ENCODE measurements around the gene GALK2. TPM values are rescaled to one million over a fixed set of nuclear protein-coding genes. Genes with fewer than 3 reads are reported as not detected.
"Not testable (repeated sequence)": the region's sequence is repeated elsewhere in the genome, so short reads cannot be mapped to it uniquely, and the experiment has no call there.

GALK2 gene
- total RNA-seq, 1 experiment from 2014 or later, result 44.2 TPM

DNA sequence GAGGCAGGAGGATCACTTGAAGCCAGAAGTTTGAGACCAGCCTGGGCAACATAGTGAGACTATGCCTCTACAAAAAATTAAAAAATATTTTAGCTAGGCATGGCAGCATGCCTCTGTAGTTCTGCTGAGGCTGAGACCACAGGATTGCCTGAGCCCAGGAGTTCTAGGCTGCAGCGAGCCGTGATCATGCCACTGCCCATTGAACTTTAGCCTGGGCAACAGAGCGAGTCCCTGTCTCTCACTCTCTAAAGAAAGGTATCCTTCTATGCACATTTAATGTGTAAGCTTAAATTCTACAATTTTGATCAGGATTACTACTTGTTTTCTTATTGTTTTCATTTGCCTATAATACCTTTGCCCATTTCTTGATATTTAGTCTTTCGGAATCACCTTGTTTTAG, 26.8 kb downstream of the GALK2 start:
- in situ Hi-C loops (cut with HindIII; ENCODE audit: low pct_unique_long_range_greater_than_20kb, low sequenced_read_pairs), result no loop called here
- DNase-seq (ENCODE audit: low read depth), result no peak

DNA sequence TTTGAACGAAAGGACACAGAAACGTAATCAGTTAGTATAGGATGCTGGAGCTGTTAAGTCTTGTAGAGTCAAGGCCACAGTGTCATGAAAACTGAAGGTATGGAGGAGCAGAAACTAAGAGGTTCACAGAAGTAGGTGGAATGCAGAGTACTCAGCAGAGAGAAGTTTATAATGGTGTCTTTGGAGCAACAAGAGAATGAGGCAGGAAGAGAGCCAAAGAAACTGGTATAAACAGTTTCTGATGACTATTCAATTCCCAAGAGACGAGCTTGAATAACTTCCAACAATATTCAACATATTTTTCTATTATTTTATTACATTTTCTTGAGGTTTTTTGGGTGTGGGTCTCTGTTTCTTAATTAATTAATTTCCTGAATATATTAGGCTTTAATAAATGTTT, 29.6 kb downstream of the GALK2 start:
- in situ Hi-C loops (cut with HindIII; ENCODE audit: low pct_unique_long_range_greater_than_20kb, low sequenced_read_pairs), result no loop called here
- DNase-seq (ENCODE audit: low read depth), result no peak

DNA sequence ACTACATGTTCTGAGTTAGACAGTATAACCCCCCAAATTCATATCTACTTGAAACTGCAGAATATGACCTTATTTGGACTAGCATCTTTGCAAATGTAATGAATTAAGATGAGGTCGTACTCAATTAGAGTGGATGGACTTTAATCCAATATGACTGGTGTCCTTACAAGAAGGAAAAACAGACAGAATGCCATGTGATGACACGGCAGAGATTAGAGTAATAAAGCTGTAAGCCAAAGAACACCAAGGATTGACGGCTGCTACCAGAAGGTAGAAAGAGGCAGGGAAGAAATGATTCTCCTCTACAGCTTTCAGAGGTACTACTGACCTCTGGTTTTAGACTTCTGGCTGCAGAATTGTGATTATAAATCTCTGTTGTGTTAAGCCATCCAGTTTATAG, 30.3 kb downstream of the GALK2 start:
- in situ Hi-C loops (cut with HindIII; ENCODE audit: low pct_unique_long_range_greater_than_20kb, low sequenced_read_pairs), result no loop called here

DNA sequence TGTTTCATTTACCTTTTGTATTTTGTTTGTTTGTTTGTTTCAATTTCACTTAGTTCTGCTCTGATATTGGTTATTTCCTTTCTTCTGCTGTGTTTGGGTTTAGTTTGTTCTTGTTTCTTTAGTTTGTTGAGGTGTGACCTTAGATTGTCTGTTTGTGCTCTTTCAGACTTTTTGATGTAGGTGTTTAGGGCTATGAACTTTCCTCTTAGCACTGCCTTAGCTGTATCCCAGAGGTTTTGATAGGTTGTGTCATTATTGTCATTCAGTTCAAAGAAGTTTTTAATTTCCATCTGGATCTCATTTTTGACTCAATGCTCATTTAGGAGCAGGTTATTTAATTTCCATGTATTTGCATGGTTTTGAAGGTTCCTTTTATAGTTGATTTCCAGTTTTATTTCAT, 38.1 kb downstream of the GALK2 start:
- in situ Hi-C loops (cut with HindIII; ENCODE audit: low pct_unique_long_range_greater_than_20kb, low sequenced_read_pairs), result not testable (repeated sequence)

More for the DNA sequence above, 30.3 kb downstream of the GALK2 start:
- DNase-seq (ENCODE audit: low read depth), result no peak

DNA sequence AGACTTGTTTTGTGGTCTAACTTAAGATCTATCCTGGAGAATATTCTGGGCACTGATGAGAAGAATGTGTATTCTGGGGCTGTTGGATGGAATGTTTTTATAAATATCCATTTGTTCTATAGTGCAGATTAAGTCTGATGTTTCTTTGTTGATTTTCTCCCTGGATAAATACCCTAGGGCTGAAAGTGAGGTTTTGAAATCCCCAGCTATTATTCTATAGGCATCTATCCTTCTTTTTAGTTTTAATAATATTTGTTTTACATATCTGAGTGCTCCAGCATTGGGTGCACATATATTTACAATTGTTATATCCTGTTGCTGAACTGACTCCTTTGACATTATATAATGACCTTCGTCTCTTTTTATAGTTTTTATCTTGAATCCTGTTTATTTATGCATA, 42.9 kb downstream of the GALK2 start:
- DNase-seq (ENCODE audit: low read depth), result no peak
- in situ Hi-C loops (cut with HindIII; ENCODE audit: low pct_unique_long_range_greater_than_20kb, low sequenced_read_pairs), result no loop called here

More for the DNA sequence above, 38.1 kb downstream of the GALK2 start:
- not testable (repeated sequence) for DNase-seq (ENCODE audit: low read depth)

DNA sequence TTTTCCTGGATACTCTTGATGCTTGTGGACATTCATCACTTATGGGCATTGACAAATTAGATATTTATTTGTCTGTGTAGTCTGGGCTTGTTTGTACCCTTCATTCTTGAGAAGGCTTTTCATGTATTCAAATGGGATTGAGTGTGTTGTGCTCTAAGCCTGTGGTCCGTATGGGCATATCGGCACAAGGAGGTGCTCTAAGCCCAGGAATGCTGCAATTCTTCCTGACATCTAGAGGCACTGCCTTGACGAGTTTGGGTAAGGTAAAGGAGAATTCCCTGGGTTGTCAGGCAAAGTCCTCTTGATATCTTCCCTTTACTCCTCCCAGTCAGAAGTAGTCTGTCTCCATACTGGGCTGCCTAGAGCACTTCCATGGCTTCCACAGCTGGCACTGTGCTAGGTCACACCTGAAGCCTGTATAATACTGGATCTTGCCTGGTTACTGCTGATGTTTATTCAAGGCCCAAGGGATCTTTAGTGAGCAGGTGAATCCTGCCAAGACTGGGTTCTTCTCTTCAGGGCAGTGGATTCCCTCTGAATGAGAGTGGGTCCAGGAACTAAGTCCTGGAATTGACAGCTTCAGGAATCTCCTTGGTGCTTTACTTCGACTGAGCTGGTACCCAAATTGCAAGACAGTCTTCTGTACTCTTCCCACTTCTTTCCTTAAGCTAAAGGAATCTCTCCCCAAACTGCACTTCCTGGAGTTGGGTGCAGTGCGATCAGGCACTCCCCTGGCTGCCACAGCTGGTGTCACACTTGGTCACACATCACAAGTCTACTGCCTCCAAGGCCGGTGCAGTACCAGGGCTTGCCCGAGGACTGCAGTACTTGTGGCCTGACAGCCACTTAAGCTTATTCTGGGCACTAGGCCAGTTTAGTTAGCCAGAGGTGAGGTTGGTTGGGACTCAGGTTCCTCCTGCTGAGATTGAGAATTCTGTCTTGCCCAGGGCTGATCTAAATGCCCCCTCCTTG, 46.0 kb downstream of the GALK2 start:
- in situ Hi-C loops (cut with HindIII; ENCODE audit: low pct_unique_long_range_greater_than_20kb, low sequenced_read_pairs), result no loop called here
- peak; percentile 76 for DNase-seq (ENCODE audit: low read depth)

DNA sequence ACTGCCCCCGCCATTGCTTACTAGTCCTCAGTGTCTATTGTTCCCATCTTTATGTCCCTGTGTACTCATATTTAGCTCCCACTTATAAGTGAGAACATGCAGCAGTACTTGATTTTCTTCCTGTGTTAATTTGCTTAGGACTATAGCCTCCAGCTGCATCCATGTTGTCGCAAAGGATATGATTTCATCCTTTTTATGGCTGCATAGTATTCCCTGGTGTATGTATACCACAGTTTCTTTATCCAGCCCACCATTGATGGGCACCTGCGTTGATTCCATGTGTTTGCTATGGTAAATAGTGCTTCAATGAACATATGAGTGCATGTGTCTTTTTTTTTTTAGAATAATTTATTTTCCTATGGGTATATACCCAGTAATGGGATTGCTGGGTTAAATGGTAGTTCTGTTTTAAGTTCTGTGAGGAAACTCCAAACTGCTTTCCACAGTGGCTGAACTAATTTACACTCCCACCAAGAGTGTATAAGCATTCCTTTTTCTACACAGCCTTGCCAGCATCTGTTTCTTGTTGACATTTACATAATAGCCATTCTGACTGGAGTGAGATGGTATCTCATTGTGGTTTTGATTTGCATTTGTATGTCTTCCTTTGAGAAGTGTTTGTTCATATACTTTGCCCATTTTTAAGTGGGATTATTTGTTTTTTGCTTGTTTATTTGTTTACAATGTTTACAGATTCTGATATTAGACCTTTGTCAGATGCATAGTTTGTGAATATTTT, 53.7 kb downstream of the GALK2 start:
- in situ Hi-C loops (cut with HindIII; ENCODE audit: low pct_unique_long_range_greater_than_20kb, low sequenced_read_pairs), result no loop called here

DNA sequence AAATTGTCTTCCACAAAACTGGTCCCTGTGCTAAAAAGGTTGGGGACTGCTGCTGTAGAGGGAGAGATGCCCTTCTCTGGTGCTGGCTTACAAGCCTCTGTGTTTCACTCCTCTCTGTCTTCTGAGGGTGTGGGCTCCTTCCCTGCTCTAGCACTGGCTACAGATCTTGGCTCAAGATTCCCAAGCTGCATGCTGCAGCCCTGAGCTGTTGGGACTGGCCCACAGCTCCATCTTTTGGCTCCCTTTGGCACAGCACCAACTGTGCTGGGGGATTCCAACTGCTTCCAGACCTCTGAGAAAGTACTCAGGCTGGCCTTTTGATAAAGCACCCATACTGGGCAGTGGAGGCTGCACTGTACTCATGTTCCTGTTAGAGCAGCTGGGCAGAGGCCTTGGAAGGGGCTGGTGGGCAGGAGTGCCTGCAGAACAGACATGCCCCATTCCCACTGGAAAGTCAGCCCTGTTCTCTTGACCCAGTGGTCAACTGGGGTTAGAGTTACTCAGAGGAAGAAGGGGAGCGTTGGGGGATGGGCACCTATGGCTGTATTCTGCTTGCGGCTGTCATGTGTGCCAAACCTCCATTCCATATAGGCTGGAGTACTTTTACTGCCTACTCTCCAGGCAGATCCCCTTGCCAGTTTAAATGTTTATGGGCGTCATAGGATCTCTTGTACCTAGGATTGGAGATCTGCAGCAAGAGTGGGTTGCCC, 55.7 kb downstream of the GALK2 start:
- in situ Hi-C loops (cut with HindIII; ENCODE audit: low pct_unique_long_range_greater_than_20kb, low sequenced_read_pairs), result no loop called here

More for the DNA sequence above, 53.7 kb downstream of the GALK2 start:
- DNase-seq (ENCODE audit: low read depth), result no peak

DNA sequence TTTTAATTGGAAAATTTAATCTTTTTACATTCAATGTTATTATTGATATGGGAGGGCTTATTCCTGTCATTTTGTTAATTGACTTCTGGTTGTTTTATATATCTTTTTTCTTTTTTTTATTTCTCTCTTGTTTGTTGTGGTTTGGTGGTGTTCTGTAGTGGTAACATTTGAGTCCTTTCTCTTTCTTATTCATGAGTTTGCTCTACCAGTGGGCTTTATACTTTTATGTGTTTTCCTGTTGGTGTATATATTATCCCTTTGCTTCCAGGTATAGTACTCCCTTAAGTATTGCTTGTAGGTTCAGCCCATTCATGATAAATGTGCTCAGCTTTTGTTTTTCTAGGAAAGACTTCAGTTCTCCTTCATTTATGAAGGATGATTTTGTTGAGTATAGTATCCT, 57.6 kb downstream of the GALK2 start:
- DNase-seq (ENCODE audit: low read depth), result no peak
- in situ Hi-C loops (cut with HindIII; ENCODE audit: low pct_unique_long_range_greater_than_20kb, low sequenced_read_pairs), result no loop called here

More for the DNA sequence above, 55.7 kb downstream of the GALK2 start:
- peak; percentile 44 for DNase-seq (ENCODE audit: low read depth)

DNA sequence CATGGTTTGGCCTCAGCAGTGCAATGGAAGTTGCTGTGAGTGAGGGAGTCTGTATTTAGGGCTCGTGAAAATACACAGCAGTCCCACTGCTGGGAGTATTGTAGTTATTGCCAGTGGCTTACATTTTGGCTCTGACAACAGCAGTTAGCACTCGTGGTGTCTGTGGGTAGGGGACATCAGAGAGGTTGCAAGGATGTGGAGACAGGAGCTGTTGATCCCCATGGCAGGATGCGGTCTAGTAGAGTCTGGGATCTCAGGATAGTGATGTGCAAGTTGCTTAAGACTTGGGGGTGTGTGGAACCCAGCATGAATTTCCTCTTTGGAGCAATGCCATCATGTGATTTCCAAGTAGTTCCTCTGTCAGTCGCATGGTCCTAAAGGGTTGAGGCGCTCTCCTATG, 59.9 kb downstream of the GALK2 start:
- in situ Hi-C loops (cut with HindIII; ENCODE audit: low pct_unique_long_range_greater_than_20kb, low sequenced_read_pairs), result no loop called here
- no peak for DNase-seq (ENCODE audit: low read depth)

DNA sequence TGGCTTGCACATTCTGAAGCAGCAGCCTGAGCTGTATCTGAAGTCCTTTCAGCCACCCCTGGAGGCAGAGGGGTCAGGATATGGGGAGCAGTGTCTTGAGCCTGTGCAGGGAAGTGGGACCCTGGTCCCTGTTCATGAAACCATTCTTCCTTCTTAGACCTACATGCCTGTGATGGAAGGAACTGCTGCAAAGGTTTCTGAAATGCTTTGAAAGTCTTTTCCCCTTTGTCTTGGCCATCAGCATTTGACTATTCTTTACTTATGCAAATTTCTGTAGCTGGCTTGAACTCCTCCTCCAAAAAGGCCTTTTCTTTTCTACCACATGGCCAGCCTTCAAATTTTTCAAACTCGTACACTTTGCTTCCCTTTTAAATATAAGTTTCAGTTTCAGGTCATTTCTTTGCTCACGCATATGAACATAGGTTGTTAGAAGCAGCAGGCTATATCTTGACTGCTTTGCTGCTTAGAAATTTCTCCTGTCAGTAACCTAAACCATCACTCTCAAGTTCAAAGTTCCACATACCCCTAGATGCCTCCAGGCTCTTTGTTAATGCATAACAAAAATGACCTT, 62.3 kb downstream of the GALK2 start:
- no peak for DNase-seq (ENCODE audit: low read depth)
- in situ Hi-C loops (cut with HindIII; ENCODE audit: low pct_unique_long_range_greater_than_20kb, low sequenced_read_pairs), result no loop called here

DNA sequence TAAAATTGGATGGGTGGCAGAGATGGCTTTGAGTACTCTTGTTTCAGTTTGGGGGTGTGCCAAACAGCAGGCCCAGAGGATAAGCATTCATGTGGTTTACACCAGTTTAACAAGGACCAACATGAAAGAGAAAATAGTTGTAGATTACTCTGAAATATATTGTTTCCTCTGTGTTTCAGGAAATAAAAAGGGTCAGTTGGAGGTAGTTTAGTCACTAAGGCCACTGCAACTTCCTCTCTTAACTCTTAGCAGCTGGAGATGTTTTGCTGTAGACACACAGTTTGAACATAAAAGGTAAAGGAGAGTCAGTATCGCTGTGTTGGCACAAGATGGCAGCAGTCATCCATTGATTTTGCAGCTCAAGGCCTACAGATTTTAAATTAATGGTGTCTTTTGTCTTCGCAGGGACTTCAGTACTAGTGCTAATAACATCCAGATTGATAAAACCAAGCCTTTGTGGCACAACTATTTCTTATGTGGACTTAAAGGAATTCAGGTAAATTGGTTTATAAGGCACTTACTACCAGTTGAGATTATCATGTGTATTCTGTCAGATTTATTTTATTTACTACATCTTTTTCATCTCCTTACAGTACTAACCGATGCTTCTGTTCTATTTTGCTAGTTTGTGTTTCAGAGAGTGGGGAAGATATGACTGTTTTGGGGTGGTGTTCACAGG, 65.5 kb downstream of the GALK2 start:
- in situ Hi-C loops (cut with HindIII; ENCODE audit: low pct_unique_long_range_greater_than_20kb, low sequenced_read_pairs), result no loop called here
- peak; percentile 35 for DNase-seq (ENCODE audit: low read depth)

DNA sequence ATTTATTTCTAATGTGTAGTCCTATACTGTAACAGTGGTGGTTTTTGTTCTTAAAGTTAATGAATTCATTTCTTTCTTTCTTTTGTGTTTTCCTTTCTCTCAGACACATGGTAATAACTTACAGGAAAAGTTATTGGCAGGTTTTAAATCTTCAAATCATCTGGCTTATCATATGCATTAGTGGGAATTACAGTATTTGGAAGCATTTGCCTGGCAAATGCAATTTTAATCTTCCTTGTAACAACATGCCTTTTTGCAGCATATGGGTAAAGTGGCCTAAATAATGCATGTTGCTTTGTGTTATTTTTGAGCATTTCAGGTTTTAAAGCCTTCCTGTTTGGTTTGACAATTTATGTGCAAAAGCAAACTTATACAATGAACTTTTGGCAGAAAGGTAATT, 66.8 kb downstream of the GALK2 start:
- DNase-seq (ENCODE audit: low read depth), result no peak
- in situ Hi-C loops (cut with HindIII; ENCODE audit: low pct_unique_long_range_greater_than_20kb, low sequenced_read_pairs), result no loop called here

DNA sequence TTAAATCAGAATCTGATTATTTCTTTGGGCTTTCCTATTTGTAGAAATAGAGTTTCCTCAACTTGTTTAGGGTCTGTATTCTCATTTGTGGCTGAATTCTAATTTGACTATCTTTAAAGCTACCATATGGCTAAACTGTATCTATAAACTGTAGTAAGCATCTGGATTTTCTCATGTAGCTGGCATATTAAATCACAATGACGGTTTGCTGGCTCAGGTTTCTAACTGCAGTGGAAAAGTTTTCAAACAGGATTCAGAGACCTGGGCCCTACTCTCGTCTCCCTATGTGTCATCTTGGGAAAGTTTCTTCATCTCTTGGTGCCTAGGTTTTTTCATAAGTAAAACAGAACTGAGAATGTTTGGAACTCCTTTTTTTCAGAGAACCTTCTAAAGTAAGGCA, 68.3 kb downstream of the GALK2 start:
- in situ Hi-C loops (cut with HindIII; ENCODE audit: low pct_unique_long_range_greater_than_20kb, low sequenced_read_pairs), result no loop called here
- no peak for DNase-seq (ENCODE audit: low read depth)

DNA sequence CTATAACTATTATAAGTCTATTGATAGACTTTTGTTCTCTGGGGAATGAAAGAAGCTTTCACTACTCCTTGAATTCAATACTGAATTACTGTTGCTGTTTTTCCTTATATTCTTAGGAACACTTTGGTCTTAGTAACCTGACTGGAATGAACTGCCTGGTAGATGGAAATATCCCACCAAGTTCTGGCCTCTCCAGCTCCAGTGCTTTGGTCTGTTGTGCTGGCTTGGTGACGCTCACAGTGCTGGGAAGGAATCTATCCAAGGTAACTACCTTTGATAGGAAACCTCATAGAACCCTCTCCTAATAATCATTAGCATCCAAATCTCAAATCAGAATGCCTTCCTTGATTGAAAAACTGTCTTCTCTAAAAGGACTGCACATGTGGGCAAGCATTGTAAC, 69.1 kb downstream of the GALK2 start:
- DNase-seq (ENCODE audit: low read depth), result no peak
- in situ Hi-C loops (cut with HindIII; ENCODE audit: low pct_unique_long_range_greater_than_20kb, low sequenced_read_pairs), result no loop called here

DNA sequence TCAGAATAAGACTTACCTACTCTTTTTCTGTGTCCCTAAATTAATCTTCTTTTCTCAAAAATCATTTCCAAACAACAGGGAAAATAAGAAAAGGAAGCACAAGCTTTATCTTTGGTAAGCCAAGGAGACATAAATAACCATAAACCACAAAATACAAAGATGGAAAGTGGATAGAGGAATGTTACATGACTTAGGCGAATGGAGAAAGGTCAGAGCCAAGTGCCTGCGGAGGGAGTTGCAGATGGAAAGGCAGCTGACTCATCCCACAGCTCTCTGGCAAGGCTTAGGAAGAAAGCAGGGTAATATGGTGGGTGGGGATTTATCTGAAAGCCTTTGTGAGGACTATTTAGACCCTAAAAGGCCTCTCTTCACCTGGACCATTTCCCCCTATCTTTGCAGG, 72.8 kb downstream of the GALK2 start:
- DNase-seq (ENCODE audit: low read depth), result no peak

DNA sequence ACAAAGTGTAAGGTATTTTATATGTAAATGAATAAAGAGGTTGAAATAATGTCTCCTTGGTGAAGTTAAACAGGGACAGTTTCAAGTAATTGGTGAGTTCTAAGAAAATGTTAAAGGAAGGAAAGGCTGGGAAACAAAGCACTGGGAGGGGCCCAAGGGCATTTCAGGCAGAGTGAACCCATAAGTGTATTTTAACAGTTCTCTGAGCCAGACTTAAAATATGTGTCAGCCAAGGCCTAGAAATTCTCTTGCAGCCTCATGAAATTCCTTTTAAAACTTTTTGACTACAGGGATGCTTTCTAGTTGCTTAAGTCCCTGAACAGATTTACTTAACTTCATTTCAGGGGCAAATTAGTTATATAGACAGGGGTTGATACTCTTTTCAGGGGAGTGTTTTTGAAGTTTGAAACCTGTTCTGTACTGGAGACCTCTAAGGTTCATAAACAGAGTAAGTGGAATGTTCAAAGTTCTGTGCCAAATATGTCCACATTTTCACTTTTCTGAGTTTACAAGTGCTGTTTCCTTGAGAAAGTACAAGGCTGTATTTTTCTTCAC, 77.6 kb downstream of the GALK2 start:
- in situ Hi-C loops (cut with HindIII; ENCODE audit: low pct_unique_long_range_greater_than_20kb, low sequenced_read_pairs), result no loop called here
- no peak for DNase-seq (ENCODE audit: low read depth)

More for the DNA sequence above, 72.8 kb downstream of the GALK2 start:
- in situ Hi-C loops (cut with HindIII; ENCODE audit: low pct_unique_long_range_greater_than_20kb, low sequenced_read_pairs), result no loop called here

DNA sequence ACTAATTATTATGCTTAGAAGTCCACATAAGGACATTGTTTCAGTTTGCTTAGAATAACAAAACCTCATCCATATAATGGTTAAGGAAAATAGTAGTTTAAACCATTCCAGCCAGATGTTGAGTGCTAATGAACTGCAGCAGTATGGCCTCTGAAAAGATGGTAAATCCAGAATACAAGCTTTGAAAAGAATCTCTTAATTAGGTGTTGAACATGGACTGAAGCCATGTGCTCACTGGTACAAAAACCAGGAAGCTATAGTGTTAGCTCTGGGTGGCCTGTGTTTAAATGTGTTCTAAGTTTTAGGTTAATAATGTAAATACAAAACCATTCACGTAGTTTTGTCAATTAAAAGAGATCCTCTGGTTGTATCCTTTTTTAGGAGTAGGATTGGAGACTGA, 78.2 kb downstream of the GALK2 start:
- DNase-seq (ENCODE audit: low read depth), result no peak
- in situ Hi-C loops (cut with HindIII; ENCODE audit: low pct_unique_long_range_greater_than_20kb, low sequenced_read_pairs), result no loop called here

Data from Caki2 (cell line).